ENCODE results near the gene GCFC2. TPM values are rescaled to one million over a fixed set of nuclear protein-coding genes. Genes with fewer than 3 reads are reported as not detected.

Gene GCFC2
- total and polyA plus RNA-seq, 2 experiments from 2014 or later, result 17.9 to 22.4 TPM

DNA sequence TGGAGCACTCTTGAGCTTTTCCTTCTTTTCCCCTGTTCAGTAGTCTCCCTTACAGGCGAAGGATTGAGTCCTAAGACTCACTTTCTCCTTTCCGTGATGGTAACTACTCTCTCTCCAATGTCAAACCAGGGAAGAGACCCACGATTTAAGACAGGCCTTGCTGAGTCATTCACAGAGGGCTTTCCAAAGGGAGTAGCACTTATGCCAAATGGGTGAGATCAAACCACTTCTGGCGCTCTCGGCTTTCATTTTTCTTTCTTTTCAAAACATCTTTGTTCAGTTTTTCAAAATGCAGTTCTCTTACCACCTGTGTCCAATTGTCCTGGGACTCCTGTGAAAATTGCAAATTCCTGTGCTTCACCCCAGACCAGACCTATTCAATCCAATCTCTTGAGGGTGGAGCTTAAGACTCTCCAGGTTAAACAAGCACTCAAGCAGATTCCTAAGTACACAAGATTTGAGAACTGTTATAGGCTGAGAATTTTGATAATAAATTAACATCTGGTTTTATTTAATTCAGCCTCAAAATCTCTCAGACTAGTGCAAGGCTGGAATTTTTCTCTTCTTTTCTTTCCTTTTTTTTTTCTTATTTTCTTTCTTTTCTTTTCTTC, 78.5 kb downstream of the GCFC2 start:
- peak in 1 of 2 donors; percentile 41 for DNase-seq (ENCODE audit: low read depth in 1 of 2, low spot score in 1 of 2)
- H3K4me3 ChIP-seq, result no peak overlapping the region
- H3K4me1 ChIP-seq (ENCODE audit: low read depth), result no peaks in the 10 kb centered on the region
- TF ChIP-seq, protein P1, sequence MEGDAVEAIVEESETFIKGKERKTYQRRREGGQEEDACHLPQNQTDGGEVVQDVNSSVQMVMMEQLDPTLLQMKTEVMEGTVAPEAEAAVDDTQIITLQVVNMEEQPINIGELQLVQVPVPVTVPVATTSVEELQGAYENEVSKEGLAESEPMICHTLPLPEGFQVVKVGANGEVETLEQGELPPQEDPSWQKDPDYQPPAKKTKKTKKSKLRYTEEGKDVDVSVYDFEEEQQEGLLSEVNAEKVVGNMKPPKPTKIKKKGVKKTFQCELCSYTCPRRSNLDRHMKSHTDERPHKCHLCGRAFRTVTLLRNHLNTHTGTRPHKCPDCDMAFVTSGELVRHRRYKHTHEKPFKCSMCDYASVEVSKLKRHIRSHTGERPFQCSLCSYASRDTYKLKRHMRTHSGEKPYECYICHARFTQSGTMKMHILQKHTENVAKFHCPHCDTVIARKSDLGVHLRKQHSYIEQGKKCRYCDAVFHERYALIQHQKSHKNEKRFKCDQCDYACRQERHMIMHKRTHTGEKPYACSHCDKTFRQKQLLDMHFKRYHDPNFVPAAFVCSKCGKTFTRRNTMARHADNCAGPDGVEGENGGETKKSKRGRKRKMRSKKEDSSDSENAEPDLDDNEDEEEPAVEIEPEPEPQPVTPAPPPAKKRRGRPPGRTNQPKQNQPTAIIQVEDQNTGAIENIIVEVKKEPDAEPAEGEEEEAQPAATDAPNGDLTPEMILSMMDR (IDR thresholded peaks at IDR 0.05; ENCODE audit: low read depth, low read length), result no peak
- no peak overlapping the region for H3K27ac ChIP-seq
- H3K27me3 ChIP-seq, result no peaks in the 10 kb centered on the region
- no peaks in the 10 kb centered on the region for H3K36me3 ChIP-seq
- no peaks in the 10 kb centered on the region for H3K9me3 ChIP-seq (ENCODE audit: low read depth)

DNA sequence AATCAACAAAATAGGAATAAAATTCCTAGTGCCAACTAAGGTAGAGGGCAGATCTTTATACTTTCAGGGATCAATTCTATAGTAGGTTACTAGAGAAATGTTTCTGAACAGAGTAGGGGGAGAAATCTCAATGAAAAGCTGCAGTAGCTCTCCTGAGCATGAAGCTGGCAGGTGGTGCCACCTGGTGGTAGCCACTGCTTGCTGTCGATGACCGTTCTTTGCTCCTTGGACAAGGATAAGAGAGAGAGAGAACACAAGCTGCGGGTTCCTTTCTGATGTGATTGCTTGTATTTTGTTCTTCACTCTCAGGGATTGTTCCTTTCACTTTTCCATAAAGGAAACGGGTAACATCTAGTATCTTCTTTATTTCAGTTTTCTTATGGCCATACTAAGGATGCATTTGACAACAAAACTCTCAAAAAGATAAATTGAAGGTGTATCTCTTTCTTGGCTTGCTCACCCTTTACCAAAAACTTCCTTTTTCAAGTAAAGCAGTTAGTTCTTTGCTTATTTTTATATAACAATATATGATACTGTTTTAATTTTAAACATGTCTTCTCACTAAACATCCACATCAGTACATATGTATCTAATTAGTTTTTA, 82.7 kb downstream of the GCFC2 start:
- TF ChIP-seq, protein P1 (IDR thresholded peaks at IDR 0.05; ENCODE audit: low read depth, low read length), result peak; percentile 99

DNA sequence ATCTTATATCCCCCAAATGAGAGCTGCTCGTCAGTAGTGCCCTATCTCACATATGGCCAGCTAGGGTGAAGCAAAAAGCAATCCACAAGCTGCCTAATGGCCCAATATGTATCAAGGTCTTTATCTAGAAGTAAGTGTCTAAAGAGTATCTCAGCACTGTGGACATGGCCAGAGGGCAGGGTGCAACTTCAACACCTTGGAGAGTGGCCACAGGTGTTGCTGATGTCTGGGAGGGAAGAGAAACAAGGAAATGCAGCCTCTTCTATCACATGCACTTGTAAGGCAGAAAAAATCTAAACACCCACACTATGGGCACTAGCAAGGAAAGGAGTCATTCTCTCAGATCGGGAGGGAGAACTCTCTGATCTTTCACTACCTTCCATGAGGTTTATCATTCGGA, 87.8 kb downstream of the GCFC2 start:
- H3K4me3 ChIP-seq, result no peak overlapping the region
- H3K9me3 ChIP-seq (ENCODE audit: low read depth), result no peaks in the 10 kb centered on the region
- no peaks in the 10 kb centered on the region for H3K36me3 ChIP-seq
- TF ChIP-seq, protein P1 (IDR thresholded peaks at IDR 0.05; ENCODE audit: low read depth, low read length), result no peak
- no peaks in the 10 kb centered on the region for H3K27me3 ChIP-seq
- H3K4me1 ChIP-seq (ENCODE audit: low read depth), result no peaks in the 10 kb centered on the region
- no peak for DNase-seq (ENCODE audit: low read depth in 1 of 2, low spot score in 1 of 2)
- no peak overlapping the region for H3K27ac ChIP-seq

More for the DNA sequence above, 82.7 kb downstream of the GCFC2 start:
- Histone ChIP-seq H3K27ac (no peak overlapping the region), H3K36me3 (no peaks in the 10 kb centered on the region), H3K4me3 (no peak overlapping the region), H3K27me3 (no peaks in the 10 kb centered on the region), H3K4me1 (ENCODE audit: low read depth) (no peaks in the 10 kb centered on the region), H3K9me3 (ENCODE audit: low read depth) (no peaks in the 10 kb centered on the region)
- peak; percentile 85 to 87 for DNase-seq (ENCODE audit: low read depth in 1 of 2, low spot score in 1 of 2)

DNA sequence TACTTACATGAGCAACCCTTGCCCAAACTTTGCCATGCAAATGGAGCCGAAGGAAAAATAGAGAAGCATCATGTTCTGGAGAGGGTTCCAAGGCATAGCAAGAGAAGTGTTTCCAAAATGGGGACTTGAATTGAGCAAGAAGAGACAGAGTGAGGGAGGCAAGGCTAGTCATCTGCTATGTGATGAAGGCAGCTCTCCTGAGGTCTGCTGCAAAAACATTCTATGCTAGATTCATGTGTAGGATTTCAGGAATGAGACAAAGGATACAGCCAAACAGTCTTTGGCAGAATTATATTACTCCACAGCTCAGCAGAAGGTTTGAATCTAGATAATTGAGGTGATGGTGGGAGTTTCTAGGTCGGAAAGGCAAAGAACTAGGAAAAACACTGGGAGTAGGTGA, 88.2 kb downstream of the GCFC2 start:
- no peaks in the 10 kb centered on the region for H3K27me3 ChIP-seq
- TF ChIP-seq, protein P1 (IDR thresholded peaks at IDR 0.05; ENCODE audit: low read depth, low read length), result no peak
- no peaks in the 10 kb centered on the region for H3K36me3 ChIP-seq
- H3K27ac ChIP-seq, result no peak overlapping the region
- no peaks in the 10 kb centered on the region for H3K4me1 ChIP-seq (ENCODE audit: low read depth)
- H3K9me3 ChIP-seq (ENCODE audit: low read depth), result no peaks in the 10 kb centered on the region
- DNase-seq (ENCODE audit: low read depth in 1 of 2, low spot score in 1 of 2), result no peak
- H3K4me3 ChIP-seq, result no peak overlapping the region

DNA sequence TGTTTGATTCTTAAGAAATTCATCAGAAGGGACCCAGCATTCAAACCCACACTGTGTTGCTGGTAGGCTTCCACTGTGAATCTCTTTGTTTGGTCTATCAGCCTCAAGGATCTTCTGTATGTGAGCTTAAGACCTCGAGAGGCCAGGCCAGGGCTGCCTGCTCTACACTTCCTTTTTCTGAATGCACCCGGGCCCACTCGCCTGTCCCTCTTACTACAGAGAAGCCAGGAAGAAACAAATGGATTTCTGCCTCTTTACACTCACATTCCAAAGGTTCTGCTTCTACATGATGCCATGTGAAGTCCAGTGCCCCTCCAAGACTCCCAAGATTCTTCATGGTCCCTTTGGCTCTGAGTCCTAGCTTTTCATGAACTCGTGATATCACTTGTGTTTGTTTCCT, 89.5 kb downstream of the GCFC2 start:
- Histone ChIP-seq H3K9me3 (ENCODE audit: low read depth) (no peaks in the 10 kb centered on the region), H3K36me3 (no peaks in the 10 kb centered on the region), H3K4me3 (no peak overlapping the region), H3K27me3 (no peaks in the 10 kb centered on the region), H3K4me1 (ENCODE audit: low read depth) (no peaks in the 10 kb centered on the region), H3K27ac (no peak overlapping the region)
- TF ChIP-seq, protein P1 (IDR thresholded peaks at IDR 0.05; ENCODE audit: low read depth, low read length), result no peak
- DNase-seq (ENCODE audit: low read depth in 1 of 2, low spot score in 1 of 2), result no peak

All from cardiac muscle cell (in vitro differentiated cells and primary cell).